ENCODE measurements around the gene CACNA2D3.

Gene CACNA2D3

DNA sequence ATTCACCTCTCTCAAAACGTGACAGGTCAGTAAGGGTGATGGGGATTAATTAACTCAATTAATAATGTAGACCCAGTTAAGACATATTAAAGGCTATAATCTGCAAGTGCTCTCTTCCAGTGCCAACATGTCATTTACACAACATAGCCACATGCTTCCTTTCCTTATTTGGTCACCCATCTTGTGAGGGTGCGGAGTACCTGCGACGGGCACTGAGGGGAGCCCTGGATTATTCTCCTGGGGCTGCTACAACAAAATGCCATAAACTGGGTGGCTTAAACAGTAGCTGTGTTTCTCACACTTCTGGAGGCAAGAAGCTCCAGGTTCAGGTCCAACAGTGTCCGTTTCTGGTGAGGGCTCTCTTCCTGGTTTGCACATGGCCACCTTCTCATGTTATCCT is 962.9 kb downstream of the CACNA2D3 start:
- no peak for DNase-seq (ENCODE audit: low spot score)
- TF ChIP-seq, protein P1, sequence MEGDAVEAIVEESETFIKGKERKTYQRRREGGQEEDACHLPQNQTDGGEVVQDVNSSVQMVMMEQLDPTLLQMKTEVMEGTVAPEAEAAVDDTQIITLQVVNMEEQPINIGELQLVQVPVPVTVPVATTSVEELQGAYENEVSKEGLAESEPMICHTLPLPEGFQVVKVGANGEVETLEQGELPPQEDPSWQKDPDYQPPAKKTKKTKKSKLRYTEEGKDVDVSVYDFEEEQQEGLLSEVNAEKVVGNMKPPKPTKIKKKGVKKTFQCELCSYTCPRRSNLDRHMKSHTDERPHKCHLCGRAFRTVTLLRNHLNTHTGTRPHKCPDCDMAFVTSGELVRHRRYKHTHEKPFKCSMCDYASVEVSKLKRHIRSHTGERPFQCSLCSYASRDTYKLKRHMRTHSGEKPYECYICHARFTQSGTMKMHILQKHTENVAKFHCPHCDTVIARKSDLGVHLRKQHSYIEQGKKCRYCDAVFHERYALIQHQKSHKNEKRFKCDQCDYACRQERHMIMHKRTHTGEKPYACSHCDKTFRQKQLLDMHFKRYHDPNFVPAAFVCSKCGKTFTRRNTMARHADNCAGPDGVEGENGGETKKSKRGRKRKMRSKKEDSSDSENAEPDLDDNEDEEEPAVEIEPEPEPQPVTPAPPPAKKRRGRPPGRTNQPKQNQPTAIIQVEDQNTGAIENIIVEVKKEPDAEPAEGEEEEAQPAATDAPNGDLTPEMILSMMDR (IDR thresholded peaks at IDR 0.05; ENCODE audit: extremely low read depth, missing control alignments): no peak

DNA sequence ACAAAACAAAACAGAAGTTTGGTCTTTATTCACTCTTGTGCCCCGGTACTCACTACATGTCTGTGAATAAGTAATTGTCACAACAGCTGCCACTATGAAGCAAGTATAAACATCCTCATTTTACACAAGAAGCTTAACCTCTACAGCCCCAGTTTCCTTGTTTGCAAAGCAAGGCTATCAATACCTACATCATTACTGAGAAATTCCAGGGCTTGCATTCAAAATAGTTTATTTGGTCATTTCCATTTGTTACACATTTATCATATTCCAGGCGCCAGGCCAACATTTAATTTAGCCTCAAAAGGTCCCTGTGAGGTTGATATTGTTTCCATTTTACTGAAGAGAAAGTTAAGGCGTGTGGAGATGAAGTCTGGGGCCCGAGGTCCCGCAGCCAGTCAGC is 966.9 kb downstream of the CACNA2D3 start:
- TF ChIP-seq, protein P1 (IDR thresholded peaks at IDR 0.05; ENCODE audit: extremely low read depth, missing control alignments): no peak
- no peak for DNase-seq (ENCODE audit: low spot score)

DNA sequence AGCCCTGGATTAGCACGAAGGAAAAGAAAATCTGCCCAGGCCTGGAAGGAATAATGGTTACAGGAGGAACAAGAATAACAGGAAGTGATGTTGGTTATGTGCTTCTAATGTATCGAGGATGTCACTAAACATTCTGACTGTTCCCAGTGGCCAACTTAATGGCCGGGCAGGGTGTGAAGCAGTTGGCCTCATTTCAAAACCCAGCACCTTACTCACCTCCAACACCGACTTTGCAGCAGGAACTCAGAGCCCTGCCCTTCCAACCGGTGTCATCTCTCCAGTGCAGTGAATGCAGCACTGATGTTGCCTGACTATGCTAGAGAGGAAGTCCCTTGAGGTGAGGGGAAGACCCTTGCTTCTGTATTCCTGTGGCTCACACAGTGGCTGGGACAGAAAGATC is 967.9 kb downstream of the CACNA2D3 start:
- TF ChIP-seq, protein P1 (IDR thresholded peaks at IDR 0.05; ENCODE audit: extremely low read depth, missing control alignments): no peak
- DNase-seq (ENCODE audit: low spot score): no peak

DNA sequence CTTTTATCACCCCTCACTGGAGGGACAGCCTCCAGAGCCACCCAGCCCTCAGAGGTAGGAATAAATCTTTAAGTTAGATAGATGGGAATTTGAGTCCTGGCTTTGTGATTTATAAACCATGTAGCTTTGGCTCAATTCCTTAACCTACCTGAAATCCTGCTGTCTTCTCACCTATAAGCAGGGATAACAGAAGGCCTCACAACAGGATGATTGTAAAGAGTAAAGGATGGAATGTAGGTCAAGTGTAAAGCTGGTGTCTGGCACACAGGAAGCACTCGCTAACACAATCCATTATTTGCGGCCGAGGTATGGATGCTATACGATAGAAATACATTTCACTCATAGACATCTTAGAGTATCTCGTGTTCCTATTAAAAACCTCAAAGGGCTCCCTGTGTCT is 968.4 kb downstream of the CACNA2D3 start:
- DNase-seq (ENCODE audit: low spot score): no peak
- TF ChIP-seq, protein P1 (IDR thresholded peaks at IDR 0.05; ENCODE audit: extremely low read depth, missing control alignments): no peak

DNA sequence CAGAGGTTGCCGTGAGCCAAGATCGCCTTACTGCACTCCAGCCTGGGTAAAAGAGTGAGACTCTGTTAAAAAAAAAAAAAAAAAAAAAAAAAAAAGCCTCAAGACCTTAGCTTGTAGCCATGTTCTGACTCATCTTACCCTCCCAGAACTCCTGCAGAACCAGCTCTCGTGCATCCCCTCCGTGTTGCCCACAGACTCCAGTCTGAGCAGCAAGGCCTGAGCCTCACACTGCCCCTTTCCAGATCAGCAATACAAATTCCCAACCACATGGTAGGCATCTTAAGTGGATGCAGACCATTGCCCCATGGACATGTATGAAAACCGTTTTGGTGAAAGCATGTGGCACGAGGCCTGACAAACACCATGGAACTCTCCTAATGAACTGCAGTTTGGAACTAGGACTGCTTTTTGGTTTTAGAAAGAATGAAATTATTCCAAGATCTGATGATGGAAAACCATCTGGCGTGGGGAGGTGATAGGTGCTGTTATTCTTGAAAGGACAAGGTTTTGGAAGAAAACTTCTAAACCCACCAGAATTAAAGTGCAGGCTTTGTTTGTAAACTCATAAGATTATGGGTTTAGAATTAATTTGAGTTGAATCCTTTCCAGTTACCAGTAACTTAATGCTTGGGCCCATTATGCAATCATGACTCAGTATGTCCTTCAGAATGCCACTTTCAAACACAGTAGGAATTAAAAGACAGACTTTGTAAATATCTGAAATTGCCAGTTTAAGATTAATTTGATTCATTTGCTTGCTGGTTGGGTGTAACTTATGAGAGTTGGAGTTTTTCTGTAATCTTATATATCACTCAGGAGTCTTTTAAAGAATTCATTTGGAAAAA is 969.3 kb downstream of the CACNA2D3 start:
- TF ChIP-seq, protein P1 (IDR thresholded peaks at IDR 0.05; ENCODE audit: extremely low read depth, missing control alignments): no peak
- no peak for DNase-seq (ENCODE audit: low spot score)

DNA sequence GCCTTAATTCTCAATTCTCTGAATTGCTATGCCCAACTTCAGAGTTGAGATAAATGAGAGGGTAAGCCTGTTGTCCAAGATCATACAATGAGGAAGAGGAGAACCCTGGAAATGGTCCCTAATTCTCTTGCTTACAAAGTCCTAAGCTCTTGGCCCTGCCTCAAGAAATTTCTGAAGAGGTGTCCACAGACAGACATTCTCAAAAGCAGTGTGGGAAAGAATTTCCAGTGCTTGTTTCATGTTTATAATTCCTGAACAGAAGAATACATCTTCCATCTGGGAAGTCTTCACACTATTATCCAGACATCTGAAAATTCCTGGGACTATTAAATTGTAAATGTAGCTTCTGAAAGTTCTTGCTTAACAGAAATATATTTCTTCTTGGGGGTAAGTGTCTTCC is 972.3 kb downstream of the CACNA2D3 start:
- no peak for DNase-seq (ENCODE audit: low spot score)
- TF ChIP-seq, protein P1 (IDR thresholded peaks at IDR 0.05; ENCODE audit: extremely low read depth, missing control alignments): no peak

DNA sequence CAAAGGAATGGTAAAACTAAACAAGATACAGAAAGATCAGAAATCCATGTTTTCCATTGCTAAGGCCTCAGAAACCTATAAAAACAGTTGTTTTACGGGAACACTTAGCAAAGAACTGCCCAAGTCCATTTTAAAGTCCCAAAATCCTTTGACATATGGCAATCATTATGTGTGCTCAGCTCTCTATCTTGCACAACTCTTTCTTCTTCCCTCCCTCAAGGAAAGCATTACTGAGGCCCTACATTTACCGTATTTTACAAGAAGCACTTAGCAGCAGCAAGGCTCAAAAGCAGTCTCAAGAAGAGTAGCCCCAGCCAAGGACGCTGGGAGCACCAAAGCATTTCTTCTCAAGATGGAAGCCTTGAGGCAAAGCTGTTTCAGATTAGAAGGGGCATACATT is 975.1 kb downstream of the CACNA2D3 start:
- no peak for DNase-seq (ENCODE audit: low spot score)
- TF ChIP-seq, protein P1 (IDR thresholded peaks at IDR 0.05; ENCODE audit: extremely low read depth, missing control alignments): no peak
